Activated naive CD4-positive, alpha-beta T cell treated with anti-CD3 and anti-CD28 coated beads, Interleukin-2, amount 10 ng/mL, durations not matched to agents 7 days and 5 days (primary cell): Measurements from ENCODE around the gene MARCHF5.
"Not testable (repeated sequence)": the region's sequence is repeated elsewhere in the genome, so short reads cannot be mapped to it uniquely, and the experiment has no call there.

Source experiments
- CTCF ChIA-PET: fragments of 350-600 bp; sonication (Branson Sonifier 250); formaldehyde crosslinking; loops from one replicate; lab custom pipeline; 2021; ENCODE audit warnings: antibody characterized with exemption; lab: Charles Lee
- DNase-seq: peaks from one replicate; pipeline ENCODE4 v3.0.0-alpha.2; 2020
- H3K27ac Mint-ChIP-seq: one replicate; pipeline ENCODE4 v1.8.0; 2021; ENCODE audit warnings: mild to moderate bottlenecking, moderate library complexity, mixed read lengths
- H3K27me3 Mint-ChIP-seq: one replicate; pipeline ENCODE4 v1.8.0; 2021; ENCODE audit warnings: mild to moderate bottlenecking, mixed read lengths
- H3K36me3 Mint-ChIP-seq: one replicate; pipeline ENCODE4 v1.8.0; 2021; ENCODE audit warnings: mixed read lengths
- H3K4me1 Mint-ChIP-seq: one replicate; pipeline ENCODE4 v1.8.0; 2021; ENCODE audit warnings: mixed read lengths
- H3K4me3 Mint-ChIP-seq: one replicate; pipeline ENCODE4 v1.8.0; 2021; ENCODE audit warnings: mild to moderate bottlenecking, moderate library complexity, mixed read lengths
- H3K9me3 Mint-ChIP-seq: one replicate; pipeline ENCODE4 v1.8.0; 2021; ENCODE audit warnings: mixed read lengths

The MARCHF5 gene

GRCh38 chr10:92327445-92328433, 36.8 kb downstream of the MARCHF5 start:
- CTCF ChIA-PET, result no interaction called here
- no peak for DNase-seq
- H3K27ac Mint-ChIP-seq, result no peak overlapping the region
- no peaks in the 10 kb centered on the region for H3K4me1 Mint-ChIP-seq
- H3K4me3 Mint-ChIP-seq, result no peak overlapping the region
- no peaks in the 10 kb centered on the region for H3K9me3 Mint-ChIP-seq
- no peaks in the 10 kb centered on the region for H3K27me3 Mint-ChIP-seq
- peaks cover 9% of the 10 kb centered on the region for H3K36me3 Mint-ChIP-seq

GRCh38 chr10:92328993-92329392, 38.0 kb downstream of the MARCHF5 start:
- Mint-ChIP-seq H3K4me3 (no peak overlapping the region), H3K36me3 (peaks cover 7% of the 10 kb centered on the region), H3K9me3 (no peaks in the 10 kb centered on the region), H3K4me1 (no peaks in the 10 kb centered on the region), H3K27me3 (no peaks in the 10 kb centered on the region), H3K27ac (no peak overlapping the region)
- CTCF ChIA-PET, result no interaction called here
- no peak for DNase-seq

GRCh38 chr10:92329927-92330326, 39.0 kb downstream of the MARCHF5 start:
- H3K4me3 Mint-ChIP-seq, H3K4me1 Mint-ChIP-seq, H3K27me3 Mint-ChIP-seq, H3K9me3 Mint-ChIP-seq, CTCF ChIA-PET, H3K27ac Mint-ChIP-seq, H3K36me3 Mint-ChIP-seq, DNase-seq: not testable (repeated sequence)

- peaks cover 5% of the 10 kb centered on the region for H3K4me1 Mint-ChIP-seq
- H3K36me3 Mint-ChIP-seq, result peaks cover 14% of the 10 kb centered on the region
- no peaks in the 10 kb centered on the region for H3K27me3 Mint-ChIP-seq
- no peak overlapping the region for H3K4me3 Mint-ChIP-seq
- no peaks in the 10 kb centered on the region for H3K9me3 Mint-ChIP-seq
- H3K27ac Mint-ChIP-seq, result no peak overlapping the region
- CTCF ChIA-PET, result no interaction called here
- DNase-seq, result no peak
These were observed 51.8 kb downstream of the MARCHF5 start for GRCh38 chr10:92342796-92343195.

- H3K27ac Mint-ChIP-seq, H3K4me1 Mint-ChIP-seq, CTCF ChIA-PET, H3K27me3 Mint-ChIP-seq, H3K9me3 Mint-ChIP-seq, H3K4me3 Mint-ChIP-seq, DNase-seq: not testable (repeated sequence)
- H3K36me3 Mint-ChIP-seq, result peaks cover 31% of the 10 kb centered on the region
These were observed 54.6 kb downstream of the MARCHF5 start for GRCh38 chr10:92345575-92345974.

GRCh38 chr10:92347035-92347676, 56.2 kb downstream of the MARCHF5 start:
- CTCF ChIA-PET, DNase-seq, H3K9me3 Mint-ChIP-seq, H3K27me3 Mint-ChIP-seq, H3K4me1 Mint-ChIP-seq, H3K27ac Mint-ChIP-seq, H3K4me3 Mint-ChIP-seq: not testable (repeated sequence)
- H3K36me3 Mint-ChIP-seq, result peaks cover 29% of the 10 kb centered on the region

- H3K4me1 Mint-ChIP-seq, result no peaks in the 10 kb centered on the region
- CTCF ChIA-PET, result no interaction called here
- no peak overlapping the region for H3K4me3 Mint-ChIP-seq
- DNase-seq, result no peak
- H3K27me3 Mint-ChIP-seq, result no peaks in the 10 kb centered on the region
- peaks cover 21% of the 10 kb centered on the region for H3K36me3 Mint-ChIP-seq
- H3K9me3 Mint-ChIP-seq, result no peaks in the 10 kb centered on the region
- H3K27ac Mint-ChIP-seq, result no peak overlapping the region
These were observed 59.4 kb downstream of the MARCHF5 start for GRCh38 chr10:92350411-92350810.

GRCh38 chr10:92354587-92354986, 63.6 kb downstream of the MARCHF5 start:
- Mint-ChIP-seq H3K4me3 (no peak overlapping the region), H3K4me1 (no peaks in the 10 kb centered on the region), H3K36me3 (peaks cover 14% of the 10 kb centered on the region), H3K27ac (peak overlapping the region; percentile 33), H3K9me3 (no peaks in the 10 kb centered on the region), H3K27me3 (peaks cover 4% of the 10 kb centered on the region)
- CTCF ChIA-PET, result no interaction called here
- DNase-seq, result no peak

GRCh38 chr10:92356041-92356440, 65.1 kb downstream of the MARCHF5 start:
- Mint-ChIP-seq H3K27ac (no peak overlapping the region), H3K27me3 (peaks cover 16% of the 10 kb centered on the region), H3K4me1 (no peaks in the 10 kb centered on the region), H3K36me3 (peaks cover 4% of the 10 kb centered on the region), H3K9me3 (no peaks in the 10 kb centered on the region), H3K4me3 (no peak overlapping the region)
- DNase-seq, result no peak
- CTCF ChIA-PET, result no interaction called here

GRCh38 chr10:92363498-92363897, 72.5 kb downstream of the MARCHF5 start:
- H3K4me3 Mint-ChIP-seq, result no peak overlapping the region
- H3K27me3 Mint-ChIP-seq, result peaks cover 21% of the 10 kb centered on the region
- CTCF ChIA-PET, result no interaction called here
- H3K4me1 Mint-ChIP-seq, result no peaks in the 10 kb centered on the region
- H3K9me3 Mint-ChIP-seq, result no peaks in the 10 kb centered on the region
- DNase-seq, result no peak
- no peak overlapping the region for H3K27ac Mint-ChIP-seq
- no peaks in the 10 kb centered on the region for H3K36me3 Mint-ChIP-seq

GRCh38 chr10:92366412-92367021, 75.5 kb downstream of the MARCHF5 start:
- CTCF ChIA-PET, result no interaction called here
- Mint-ChIP-seq H3K4me3 (no peak overlapping the region), H3K9me3 (no peaks in the 10 kb centered on the region), H3K27ac (no peak overlapping the region), H3K27me3 (peaks cover 4% of the 10 kb centered on the region), H3K4me1 (no peaks in the 10 kb centered on the region), H3K36me3 (no peaks in the 10 kb centered on the region)
- no peak for DNase-seq

- H3K36me3 Mint-ChIP-seq, result no peaks in the 10 kb centered on the region
- no peak overlapping the region for H3K27ac Mint-ChIP-seq
- H3K4me1 Mint-ChIP-seq, result no peaks in the 10 kb centered on the region
- no peak for DNase-seq
- no peak overlapping the region for H3K4me3 Mint-ChIP-seq
- H3K9me3 Mint-ChIP-seq, result no peaks in the 10 kb centered on the region
- CTCF ChIA-PET, result no interaction called here
- peaks cover 7% of the 10 kb centered on the region for H3K27me3 Mint-ChIP-seq
These were observed 87.0 kb downstream of the MARCHF5 start for GRCh38 chr10:92377962-92378361.

- no peaks in the 10 kb centered on the region for H3K9me3 Mint-ChIP-seq
- no peak overlapping the region for H3K27ac Mint-ChIP-seq
- no peaks in the 10 kb centered on the region for H3K4me1 Mint-ChIP-seq
- H3K4me3 Mint-ChIP-seq, result no peak overlapping the region
- no peak for DNase-seq
- CTCF ChIA-PET, result interaction anchor here (1.9 kb wide), 1 partner anchor 8 kb away, joined by 5 read pairs; no protein-coding TSS in a partner anchor
- no peaks in the 10 kb centered on the region for H3K36me3 Mint-ChIP-seq
- peaks cover 10% of the 10 kb centered on the region for H3K27me3 Mint-ChIP-seq
These were observed 90.6 kb downstream of the MARCHF5 start for GRCh38 chr10:92381543-92381954.

GRCh38 chr10:92382631-92383030, 91.7 kb downstream of the MARCHF5 start:
- DNase-seq, result no peak
- Mint-ChIP-seq H3K4me1 (no peaks in the 10 kb centered on the region), H3K4me3 (no peak overlapping the region), H3K27ac (no peak overlapping the region), H3K36me3 (no peaks in the 10 kb centered on the region), H3K27me3 (peaks cover 14% of the 10 kb centered on the region), H3K9me3 (peaks cover 2% of the 10 kb centered on the region)
- CTCF ChIA-PET, result no interaction called here
